HK-2 (cell line): ENCODE results near the gene IQCN.
A peak's percentile ranks its signal among the peaks of the same experiment; 100 is the strongest.

Experiments used
- DNase-seq: peaks from one replicate; pipeline ENCODE4 v3.0.0-alpha.2; 2018; ENCODE audit not compliant: unreplicated experiment

IQCN gene

DNA sequence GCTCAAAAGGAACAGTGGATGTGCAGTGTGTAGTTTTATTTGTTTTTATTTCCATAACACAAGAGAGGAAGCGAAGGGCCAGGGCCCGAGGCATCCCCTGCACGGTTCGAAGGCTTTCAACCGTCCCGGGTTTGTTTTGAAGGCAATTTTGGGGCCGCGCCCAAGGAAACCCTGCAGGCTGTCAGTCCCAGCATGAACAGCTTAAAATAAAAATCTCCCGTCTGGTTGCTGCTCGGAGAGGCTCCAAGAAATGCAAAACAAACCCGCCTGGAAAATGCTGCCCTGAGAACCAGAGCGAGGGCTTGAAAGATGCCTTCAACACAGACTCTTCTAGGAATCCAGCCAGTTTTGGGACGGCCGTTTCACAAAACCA lies 32.6 kb upstream of the IQCN start:
- no peak for DNase-seq

GRCh38 chr19:18306209-18306887 lies 32.1 kb upstream of the IQCN start:
- no peak for DNase-seq

DNA sequence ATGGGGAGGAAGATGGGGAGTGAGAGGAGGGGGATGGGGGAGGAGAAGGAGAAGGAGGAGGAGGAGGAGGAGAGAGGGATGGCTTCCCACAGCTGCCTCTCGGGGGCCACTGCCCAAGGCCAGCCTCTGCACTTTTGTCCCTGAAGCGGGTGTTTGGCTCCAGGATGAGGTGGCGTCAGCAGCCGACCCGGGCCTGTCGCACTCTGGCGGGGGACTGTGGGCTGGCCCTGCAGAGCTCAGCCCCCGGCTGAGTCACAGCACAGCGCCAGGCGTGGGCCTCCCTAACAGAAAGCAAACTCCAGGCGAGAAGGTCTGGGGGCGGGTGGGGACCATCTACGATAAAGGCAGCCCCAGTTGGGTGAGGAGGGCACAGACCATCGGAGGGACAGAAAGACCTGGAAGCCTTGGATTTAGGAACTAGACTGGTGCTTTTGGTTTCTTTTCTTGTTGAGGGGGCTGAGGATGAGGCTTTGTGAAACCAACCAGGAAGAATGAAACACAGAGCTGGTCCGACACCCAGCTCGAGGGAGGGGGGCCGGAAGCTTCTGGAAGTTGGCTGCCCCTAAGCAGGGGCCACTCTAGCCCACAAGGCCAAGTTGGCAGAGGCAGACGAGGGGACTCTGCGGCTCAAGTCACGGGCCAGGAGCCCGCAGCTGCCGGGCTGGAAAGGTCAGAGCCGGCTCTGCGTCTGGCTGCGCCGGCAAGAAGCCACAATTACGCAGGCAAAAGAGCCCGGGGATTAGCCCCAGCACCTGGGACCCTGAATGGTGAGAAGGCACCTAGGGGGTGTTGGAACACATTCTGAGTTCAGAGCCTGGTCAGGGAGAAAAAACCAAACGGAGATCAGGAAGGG lies 30.4 kb upstream of the IQCN start:
- peak; percentile 82 for DNase-seq

- DNase-seq, result peak; percentile 30
Observed at GRCh38 chr19:18304208-18304457, 29.9 kb upstream of the IQCN start.

- DNase-seq, result no peak
Observed at GRCh38 chr19:18301718-18302111, 27.5 kb upstream of the IQCN start.

DNA sequence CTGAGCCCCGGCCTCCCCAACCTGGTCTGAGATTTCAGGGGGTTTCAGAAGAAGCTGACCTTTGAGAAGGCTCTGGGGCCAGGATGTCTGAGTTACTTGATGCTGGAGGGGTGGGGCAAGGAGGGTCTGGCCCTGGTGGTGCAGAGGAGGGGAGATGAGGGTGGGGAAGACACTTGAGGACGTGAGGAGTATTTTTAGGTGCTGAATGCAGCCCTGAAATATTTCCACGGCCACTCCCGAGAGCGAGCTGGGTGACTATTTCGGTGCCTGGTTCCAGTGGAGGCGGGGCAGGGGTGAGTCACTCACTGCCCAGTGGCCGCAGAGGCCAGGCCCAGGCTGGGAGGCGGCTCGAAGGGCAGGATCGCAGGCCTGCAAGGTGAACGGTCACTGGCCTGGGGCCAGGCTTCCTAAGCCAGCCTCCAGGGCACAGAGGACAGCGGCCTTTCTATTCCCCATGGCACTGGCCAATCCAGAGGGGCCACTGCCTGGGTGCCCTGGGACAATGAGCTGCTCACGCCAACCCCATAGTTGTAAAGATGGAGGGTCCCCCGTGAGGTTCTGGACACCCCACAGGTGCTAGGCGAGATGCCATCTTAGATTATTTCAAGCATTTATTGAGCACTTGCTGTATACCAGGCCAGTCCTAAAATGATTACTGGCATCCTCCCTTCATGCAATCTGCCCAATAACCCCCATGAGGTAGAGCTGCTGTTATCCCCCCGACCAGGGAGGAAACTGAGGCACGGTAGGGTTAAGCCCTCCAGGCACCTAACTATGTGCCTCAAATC lies 26.9 kb upstream of the IQCN start:
- peak; percentile 85 for DNase-seq

GRCh38 chr19:18299654-18300053 lies 25.4 kb upstream of the IQCN start:
- no peak for DNase-seq

GRCh38 chr19:18298601-18299000 lies 24.3 kb upstream of the IQCN start:
- DNase-seq, result no peak

- peak; percentile 64 for DNase-seq
Observed at GRCh38 chr19:18297308-18297707, 23.1 kb upstream of the IQCN start.

GRCh38 chr19:18295034-18295451 lies 20.8 kb upstream of the IQCN start:
- no peak for DNase-seq

DNA sequence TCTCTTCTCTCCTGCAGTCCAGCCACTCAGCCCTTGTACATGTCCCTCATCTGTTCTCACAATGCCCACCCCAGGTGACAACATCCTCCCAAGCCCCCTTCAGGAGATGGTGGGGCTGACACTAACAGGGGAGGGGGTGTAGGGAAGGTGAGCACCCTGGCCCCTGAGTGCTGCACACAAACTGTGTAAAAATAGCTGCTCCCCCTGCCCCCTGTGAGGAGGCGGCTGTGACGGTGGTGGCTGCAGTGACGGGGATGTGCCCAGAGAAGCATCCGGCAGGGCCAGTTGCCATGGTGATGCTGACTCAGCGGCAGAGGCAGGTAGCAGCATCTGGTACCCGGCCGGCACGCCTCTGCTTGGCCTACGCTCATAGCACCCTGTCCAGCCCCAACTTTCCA lies 20.2 kb upstream of the IQCN start:
- DNase-seq, result no peak

DNA sequence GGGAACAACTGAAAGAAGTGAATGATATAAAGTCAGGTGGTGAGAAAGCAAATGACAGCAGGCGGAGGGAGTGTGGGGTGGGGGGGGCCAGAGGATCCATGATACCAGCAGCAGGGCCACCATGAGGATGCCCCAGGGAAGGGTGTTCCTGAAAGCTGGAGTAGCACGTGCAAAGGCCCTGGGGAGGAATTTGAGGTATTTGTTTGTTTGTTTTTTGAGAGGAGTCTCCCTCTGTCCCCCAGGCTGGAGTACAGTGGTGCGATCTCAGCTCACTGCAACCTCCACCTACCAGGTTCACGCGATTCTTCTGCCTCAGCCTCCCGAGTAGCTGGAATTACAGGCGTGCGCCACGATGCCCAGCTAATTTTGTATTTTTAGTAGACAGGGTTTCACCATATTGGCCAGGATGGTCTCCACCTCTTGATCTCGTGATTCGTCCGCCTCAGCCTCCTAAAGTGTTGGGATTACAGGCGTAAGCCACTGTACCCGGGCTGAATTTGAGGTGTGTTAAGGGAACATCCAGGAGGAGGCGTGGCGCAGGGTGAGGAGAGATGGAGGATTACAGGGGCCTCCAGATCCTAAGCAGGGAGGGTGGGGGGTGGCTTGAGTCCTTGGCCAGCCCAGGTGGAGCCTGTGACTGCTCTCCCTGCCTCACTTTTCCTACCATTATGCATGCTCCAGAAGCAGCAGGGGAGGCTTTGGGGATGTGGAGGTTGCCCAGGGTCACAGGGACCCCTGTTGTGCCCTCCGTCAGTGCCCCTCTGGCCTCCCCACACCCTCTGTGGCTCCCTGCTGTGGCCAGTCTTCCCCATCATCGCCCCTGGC lies 19.6 kb upstream of the IQCN start:
- DNase-seq, result no peak

DNA sequence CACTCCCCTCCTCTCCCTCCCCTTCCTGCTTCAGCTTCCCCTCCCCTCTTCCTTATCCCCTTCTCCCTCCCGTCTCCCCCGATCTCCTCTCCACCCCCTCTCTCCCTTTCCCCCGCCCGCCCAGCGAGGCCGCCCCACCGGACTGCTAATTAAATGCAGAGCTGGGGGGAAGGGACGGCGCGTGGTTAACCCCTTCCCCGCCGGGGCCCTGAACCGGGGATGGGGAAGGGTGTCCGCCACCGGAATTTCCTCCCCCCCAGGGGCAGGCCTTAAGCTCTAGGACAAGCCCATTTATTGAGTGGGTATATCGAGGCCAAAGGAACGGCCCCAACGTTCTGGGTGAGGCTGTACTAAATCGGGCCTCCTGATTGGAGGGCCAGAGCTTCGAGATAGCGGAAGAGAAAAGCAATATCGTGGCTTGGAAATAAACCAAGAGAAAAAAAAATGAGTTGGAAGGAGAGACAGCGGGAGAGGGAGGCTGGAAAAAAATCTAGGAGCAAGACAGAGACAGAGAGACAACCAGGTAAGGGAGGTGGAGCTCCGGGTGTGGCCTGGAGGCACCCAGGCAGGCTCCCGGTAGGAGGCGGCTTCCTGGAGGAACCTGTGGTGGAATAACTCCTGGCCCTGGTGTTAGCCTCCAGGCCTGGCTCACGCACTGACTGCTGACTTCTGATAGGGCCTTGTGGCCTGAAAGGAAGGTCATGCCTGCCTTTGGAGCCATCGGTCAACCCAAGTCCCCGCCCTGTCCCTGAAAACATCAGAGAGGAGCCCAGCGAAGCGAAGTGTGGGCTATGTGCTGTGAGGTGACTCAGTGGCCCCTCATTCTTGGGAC lies 18.8 kb upstream of the IQCN start:
- DNase-seq, result peak; percentile 93

DNA sequence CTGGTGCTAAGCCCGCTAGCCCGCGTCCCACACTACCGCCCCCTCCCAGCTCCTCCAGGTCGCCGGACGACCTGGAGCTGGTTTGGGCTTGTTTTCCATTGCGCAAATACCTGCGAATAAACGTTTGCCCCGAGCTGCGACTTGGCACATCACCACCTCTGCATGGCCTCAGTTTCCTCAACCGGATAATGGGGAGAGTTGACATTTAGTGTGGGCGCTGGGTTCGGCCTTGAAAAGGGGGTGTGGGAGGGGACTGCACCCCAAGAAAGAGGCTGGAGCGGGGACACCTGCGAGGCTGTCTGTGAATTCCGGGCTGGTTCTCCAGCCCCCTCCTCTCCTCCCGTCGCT lies 18.2 kb upstream of the IQCN start:
- DNase-seq, result peak; percentile 45

DNA sequence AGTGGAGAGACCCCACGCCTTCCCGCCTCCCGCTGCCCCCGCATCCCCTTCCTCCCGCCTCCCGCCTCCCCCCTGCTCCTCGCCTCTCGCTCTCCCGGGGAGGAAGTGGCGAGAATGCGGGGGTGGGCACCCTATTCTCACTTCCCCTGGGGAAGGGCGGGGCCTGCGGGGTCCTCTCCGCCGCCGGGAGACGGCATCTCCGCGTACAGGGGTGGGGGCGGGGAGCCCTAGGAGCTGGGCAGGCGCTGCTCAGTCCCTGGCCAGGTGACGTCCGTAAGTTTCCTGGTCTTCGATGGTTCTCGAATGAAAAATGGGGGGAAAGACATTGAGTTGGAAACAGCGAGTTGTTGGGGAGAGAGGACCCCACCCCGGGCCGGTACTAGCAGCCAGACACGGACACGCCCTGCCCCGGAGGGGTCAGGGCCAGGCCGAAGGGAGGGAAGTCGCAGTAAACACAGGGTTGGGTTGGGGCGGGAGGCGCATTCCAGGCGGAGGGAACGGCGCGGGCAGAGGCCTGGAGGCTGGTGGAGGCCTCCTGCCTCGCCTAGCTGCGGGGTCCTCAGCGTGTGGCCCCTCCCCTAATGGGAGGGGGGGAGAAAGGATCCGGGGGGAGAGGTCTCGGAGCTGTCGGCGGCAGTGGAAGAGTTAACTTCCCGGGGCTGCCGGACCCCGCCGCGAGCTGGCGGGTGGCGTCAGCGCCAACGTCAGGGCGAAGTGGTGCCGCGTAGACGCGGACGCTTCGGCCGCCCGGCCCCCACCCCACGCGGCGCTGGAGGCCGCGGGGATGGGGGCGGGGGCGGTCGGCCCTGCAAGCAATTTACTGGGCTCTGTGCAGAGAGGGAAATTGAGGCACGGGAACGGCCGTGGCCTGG lies 17.6 kb upstream of the IQCN start:
- peak; percentile 79 for DNase-seq

DNA sequence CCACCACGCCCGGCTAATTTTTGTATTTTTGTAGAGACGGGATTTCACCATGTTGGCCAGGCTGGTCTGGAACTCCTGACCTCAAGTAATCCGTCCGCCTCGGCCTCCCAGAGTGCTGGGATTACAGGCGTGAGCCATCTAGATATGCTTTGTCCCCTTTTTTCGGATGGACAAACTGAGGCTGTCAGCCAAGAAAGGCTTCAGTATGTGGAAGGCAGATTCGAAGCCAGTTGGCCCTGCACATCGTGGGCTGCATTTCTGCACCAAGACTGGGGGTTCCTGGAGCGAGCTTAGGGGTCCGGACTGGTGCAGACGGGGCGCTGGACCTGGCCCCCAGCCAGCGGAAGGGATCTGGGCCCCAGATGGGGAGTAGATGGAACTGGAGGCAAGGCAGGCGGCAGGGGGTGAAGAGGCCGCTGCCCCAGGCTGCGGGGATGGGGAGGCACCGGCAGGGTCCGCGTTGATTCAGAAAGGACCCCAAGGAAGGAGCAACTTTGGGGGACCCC lies 16.8 kb upstream of the IQCN start:
- no peak for DNase-seq

- no peak for DNase-seq
Observed at GRCh38 chr19:18290302-18291018, 16.2 kb upstream of the IQCN start.

DNA sequence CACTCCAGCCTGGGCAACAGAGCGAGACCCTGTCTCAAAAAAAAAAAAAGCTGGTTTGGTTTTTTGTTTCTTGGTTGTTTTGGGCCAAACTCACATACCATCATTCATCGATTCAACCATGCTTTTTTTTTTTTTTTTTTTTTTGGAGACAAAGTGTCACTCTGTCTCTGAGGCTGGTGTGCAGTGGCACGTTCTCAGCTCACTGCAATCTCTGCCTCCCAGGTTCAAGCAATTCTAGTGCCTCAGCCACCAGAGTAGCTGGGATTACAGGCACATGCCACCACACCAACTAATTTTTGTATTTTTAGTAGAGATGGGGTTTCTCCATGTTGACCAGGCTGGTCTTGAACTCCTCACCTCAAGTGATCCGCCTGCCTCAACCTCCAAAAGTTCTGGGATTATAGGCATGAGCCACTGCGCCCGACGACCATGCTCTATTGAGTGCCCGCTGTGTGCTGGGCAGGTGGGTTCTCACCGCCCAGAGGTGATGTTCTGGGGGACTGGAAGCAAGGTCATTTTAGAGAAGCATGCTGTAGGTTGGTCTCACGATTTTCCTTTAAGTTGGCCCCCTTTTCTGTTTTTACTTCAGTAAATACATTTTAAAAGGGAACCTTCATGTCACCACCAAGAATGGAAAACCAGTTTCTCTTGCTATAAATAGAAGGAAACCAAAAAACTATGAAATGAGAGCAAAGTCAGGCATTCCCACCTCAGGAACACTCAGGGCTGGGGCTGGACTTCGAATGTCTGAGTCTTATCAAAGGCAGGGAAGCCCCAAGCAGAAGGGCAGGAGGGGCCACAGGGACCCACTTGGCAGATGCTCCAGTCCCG lies 15.4 kb upstream of the IQCN start:
- DNase-seq, result no peak
